ENCODE results near the gene DNM3.
"Not testable (repeated sequence)": the region's sequence is repeated elsewhere in the genome, so short reads cannot be mapped to it uniquely, and the experiment has no call there.

DNM3 gene

GRCh38 chr1:172359491-172359999 is 518.2 kb downstream of the DNM3 start:
- no peak for DNase-seq (ENCODE audit: low read depth in 2 of 2)

GRCh38 chr1:172360511-172360910 is 519.2 kb downstream of the DNM3 start:
- DNase-seq (ENCODE audit: low read depth in 2 of 2), result no peak

DNA sequence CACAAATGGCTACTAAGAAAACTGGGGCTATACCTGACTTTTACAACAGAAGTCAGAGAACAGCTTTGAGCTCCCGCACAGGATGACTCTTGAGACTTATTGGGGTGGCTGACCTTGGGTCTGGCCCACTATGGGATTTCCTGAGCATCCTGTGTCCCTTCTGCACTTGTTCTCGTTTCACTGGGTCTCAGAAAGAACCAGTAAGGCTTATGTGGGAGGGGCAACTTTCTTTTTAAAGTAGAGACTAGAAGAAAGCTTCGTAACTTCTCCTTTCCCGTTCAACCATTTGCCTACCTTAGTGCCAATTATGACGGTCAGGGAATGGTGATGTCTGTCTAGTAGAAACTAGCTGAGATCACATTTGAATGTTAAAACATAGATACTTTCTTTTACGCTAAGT is 519.7 kb downstream of the DNM3 start:
- no peak for DNase-seq (ENCODE audit: low read depth in 2 of 2)

- DNase-seq (ENCODE audit: low read depth in 2 of 2), result no peak
Observed at GRCh38 chr1:172363852-172364251, 522.6 kb downstream of the DNM3 start.

- not testable (repeated sequence) for DNase-seq (ENCODE audit: low read depth in 2 of 2)
Observed at GRCh38 chr1:172371646-172372045, 530.3 kb downstream of the DNM3 start.

DNA sequence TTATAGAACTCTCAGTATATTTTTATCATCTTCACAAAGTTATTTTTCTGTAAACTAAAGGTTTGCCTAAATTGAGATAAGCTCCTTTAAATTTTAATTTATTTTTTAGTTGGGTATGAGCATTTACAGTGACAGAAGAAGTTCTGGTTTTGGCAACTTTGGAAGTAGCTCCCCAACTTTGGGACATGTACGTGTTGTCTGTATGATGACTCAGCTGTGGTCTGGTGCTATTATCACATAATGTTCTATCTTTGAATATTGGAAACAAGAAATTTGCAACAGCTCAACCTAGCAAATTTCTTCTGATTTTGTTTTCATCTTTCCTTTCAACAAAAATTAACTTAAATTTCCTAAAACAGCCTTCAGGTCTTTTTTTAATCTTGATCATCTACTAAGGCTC is 532.6 kb downstream of the DNM3 start:
- no peak for DNase-seq (ENCODE audit: low read depth in 2 of 2)

DNA sequence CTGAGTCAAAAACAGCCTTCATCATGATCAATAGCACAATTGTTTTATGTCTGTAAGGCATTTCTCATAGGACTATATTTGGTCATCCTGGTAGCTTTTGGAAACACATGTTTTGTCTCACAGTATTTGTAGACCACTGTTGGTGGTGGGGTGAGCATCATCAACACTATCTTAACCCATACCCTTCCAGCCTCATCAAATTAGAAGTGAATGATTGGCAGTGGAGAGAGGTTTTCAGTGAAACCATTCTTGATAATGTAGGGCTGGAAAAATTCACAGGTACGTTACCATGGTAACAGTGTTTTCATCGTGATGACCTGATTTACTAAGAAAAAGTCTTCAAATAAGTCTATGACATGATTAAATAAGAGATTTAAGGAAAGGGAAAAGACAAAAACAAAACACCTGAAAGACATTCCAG is 533.9 kb downstream of the DNM3 start:
- DNase-seq (ENCODE audit: low read depth in 2 of 2), result no peak

DNA sequence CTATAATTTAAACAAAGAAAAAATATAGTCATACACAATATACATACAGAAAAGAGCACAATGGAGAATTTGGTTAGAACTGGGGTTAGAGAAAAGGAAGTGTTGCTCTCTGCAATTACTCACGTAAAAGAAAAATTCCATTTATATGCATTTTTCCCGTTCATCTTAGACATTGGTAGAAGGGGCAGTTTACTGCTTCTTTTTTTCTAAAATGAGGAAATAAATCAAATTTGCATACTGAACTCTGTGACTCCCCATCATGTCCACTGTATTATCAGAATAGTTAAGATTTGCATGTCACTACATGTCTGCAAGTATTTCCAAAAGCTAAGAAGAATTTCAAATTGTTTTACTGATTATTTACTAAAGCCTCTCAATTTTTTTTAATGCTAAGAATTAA is 535.1 kb downstream of the DNM3 start:
- no peak for DNase-seq (ENCODE audit: low read depth in 2 of 2)

GRCh38 chr1:172377565-172377964 is 536.3 kb downstream of the DNM3 start:
- no peak for DNase-seq (ENCODE audit: low read depth in 2 of 2)

DNA sequence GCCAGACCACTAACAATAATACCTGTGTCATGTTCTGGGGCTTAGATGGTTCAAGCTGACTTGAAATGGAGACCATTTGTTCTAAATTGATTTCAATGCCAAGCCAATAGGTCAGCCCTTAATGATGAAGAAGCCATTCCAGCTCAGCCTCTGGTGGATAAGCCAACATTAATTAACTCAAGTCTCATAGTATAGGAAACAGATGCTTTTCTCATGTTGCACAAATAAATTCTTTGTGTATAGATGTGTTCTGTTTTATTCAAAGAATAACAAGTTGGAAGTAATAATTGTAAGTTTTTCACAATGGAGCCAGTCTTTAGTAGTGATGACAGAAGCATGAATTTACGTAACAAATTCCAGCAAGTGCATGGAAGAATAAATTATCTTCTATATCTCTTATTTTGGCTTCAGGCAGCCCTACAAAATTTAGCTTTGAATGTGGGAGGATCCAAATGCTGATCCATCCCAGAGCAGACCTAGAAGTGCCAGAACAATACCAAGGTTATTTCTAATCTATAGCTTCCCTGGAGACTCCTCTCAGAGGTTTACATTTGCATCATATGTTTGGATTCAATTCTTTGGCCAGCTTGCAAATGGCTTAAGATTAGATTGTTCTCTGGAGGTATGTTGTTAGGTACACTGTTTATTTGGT is 536.9 kb downstream of the DNM3 start:
- DNase-seq (ENCODE audit: low read depth in 2 of 2), result no peak

- DNase-seq (ENCODE audit: low read depth in 2 of 2), result no peak
Observed at GRCh38 chr1:172380441-172381244, 539.3 kb downstream of the DNM3 start.

GRCh38 chr1:172381946-172382345 is 540.6 kb downstream of the DNM3 start:
- no peak for DNase-seq (ENCODE audit: low read depth in 2 of 2)

DNA sequence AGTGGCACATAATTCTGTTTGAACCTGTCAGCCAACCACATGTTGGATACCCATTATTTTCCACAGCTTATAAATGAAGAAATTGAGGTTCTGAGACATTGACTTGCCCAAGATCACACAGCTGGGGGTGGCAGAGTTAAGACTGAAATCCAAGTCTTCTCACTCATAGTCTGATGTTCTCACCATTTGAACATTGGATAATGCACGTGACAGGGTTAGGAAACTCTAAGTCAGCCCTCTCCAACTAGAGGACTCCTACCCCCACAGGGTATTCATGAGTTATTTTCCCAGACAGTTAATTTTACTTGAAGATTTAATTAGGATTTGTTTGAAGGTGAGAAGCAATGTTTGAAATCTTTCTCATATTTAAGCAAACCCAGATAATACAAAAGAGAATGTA is 541.1 kb downstream of the DNM3 start:
- DNase-seq (ENCODE audit: low read depth in 2 of 2), result no peak

- no peak for DNase-seq (ENCODE audit: low read depth in 2 of 2)
Observed at GRCh38 chr1:172382990-172383389, 541.7 kb downstream of the DNM3 start.

DNA sequence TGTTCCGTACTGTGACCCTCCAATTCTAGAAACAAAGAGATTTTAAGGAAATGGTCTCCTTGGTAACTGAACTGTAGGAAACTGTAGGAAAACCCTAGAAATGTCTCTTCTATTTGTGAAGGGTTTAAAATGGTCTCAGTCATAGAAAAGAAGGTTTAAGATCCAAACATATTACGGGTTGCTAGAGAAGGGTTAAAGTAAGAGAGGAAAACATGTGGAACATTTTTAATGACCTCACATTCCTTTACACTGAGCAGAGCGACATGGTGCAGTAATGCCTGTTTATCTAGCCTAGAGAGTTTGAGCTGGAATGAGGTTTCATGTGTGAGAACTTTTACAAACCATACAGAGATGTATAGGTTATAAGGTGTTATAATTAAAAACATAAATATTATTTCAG is 542.2 kb downstream of the DNM3 start:
- DNase-seq (ENCODE audit: low read depth in 2 of 2), result no peak

DNA sequence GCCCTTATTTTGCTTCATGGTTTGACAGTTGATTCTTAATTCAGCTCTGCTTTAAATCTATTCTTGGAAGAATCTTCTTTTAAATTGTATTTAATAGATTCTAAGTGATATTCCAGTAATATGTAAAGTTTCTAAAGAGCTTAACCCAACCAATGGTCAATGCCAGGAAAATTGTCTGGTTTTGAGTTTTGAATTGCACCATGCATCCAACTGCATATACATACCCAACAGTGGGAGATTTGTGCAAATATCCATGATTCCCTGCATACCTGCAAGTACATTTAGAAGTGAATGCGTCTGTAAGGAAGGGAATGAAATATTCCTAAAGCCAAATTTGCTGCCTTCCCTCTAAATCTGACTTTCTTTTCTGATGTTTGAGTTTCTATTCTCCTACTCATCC is 543.4 kb downstream of the DNM3 start:
- no peak for DNase-seq (ENCODE audit: low read depth in 2 of 2)

GRCh38 chr1:172386046-172386445 is 544.7 kb downstream of the DNM3 start:
- DNase-seq (ENCODE audit: low read depth in 2 of 2), result no peak

DNA sequence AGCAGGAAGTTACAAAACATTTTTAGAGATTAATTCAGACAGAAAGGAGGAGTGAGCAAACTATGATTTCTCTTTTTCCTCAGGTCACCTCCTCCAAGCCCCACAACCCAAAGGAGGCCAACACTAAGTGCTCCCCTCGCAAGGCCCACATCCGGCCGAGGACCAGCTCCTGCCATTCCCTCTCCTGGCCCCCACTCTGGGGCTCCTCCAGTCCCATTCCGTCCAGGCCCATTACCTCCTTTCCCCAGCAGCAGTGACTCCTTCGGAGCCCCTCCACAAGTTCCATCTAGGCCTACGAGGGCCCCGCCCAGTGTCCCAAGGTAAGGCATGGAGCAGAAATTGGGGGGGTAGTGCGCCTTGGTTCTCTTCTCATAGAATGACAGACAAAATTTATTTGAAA is 547.2 kb downstream of the DNM3 start:
- DNase-seq (ENCODE audit: low read depth in 2 of 2), result no peak

GRCh38 chr1:172390301-172390682 is 549.0 kb downstream of the DNM3 start:
- no peak for DNase-seq (ENCODE audit: low read depth in 2 of 2)

DNA sequence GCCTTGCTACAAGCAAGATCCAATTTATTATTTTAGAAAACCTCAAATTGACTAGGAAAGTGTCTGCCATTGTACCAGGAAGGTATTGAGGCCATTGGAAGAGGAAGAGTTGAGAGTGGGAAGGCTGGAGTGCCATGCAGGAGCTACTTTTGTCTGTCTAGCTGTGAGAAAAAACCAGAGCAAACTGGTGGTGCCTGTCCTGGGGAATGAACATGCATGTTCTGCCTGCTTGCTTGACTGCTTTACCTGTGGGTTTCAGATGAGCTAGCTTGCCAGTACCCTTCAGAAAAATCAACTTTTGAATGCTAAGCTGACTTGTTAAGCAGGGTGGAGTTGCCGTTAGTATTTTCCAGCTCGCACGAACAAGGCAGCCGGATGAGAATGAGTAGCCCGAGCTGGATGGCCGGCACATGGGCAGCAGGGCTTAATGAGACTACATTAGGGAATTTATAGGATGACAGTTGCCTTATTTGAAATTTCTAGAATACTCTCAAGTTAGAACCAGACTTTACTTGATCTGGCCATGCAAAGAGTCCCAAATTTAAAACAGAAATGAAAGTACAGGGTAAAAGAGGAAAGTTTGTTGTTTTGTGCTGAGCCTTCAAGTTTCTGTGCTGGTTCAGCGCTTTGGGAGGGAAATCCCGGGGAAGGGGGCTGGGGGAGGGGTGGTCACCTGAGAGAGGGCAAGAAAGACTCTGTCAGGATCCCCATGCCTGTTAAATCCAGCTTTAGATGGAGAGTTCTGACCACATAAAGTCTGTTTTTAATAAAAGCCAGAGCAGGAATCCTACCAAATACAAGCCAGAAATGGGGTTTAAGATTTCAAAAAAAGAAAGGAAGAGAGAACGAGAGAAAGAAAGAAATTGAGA is 549.6 kb downstream of the DNM3 start:
- DNase-seq (ENCODE audit: low read depth in 2 of 2), result no peak

- no peak for DNase-seq (ENCODE audit: low read depth in 2 of 2)
Observed at GRCh38 chr1:172391976-172392375, 550.7 kb downstream of the DNM3 start.

- DNase-seq (ENCODE audit: low read depth in 2 of 2), result no peak
Observed at GRCh38 chr1:172393354-172393753, 552.1 kb downstream of the DNM3 start.
